DND-41 (cell line): ENCODE results near the gene C1orf105.
"Not testable (repeated sequence)": the region's sequence is repeated elsewhere in the genome, so short reads cannot be mapped to it uniquely, and the experiment has no call there.

Source experiments
- ATAC-seq: fragments of 200-7000 bp; cut with Tn5 transposase; 3 replicates; pipeline ENCODE4 v1.9.1; 2021; ENCODE audit warnings: low read depth; ENCODE audit not compliant: insufficient read depth
- DNase-seq: peaks from one replicate; pipeline ENCODE4 v3.0.0-alpha.2; 2020
- H2AFZ ChIP-seq: 2 replicates; pipeline ENCODE4 v1.6.0; 2012; ENCODE audit warnings: low read depth, low read length
- H3K27ac ChIP-seq: 2 replicates; pipeline ENCODE4 v1.5.1; 2012; ENCODE audit warnings: low read length, inconsistent platforms
- H3K27me3 ChIP-seq: fragments of 200-600 bp; sonication (generic); 2 replicates; pipeline ENCODE4 v1.6.0; 2012; ENCODE audit warnings: low read length, mild to moderate bottlenecking, inconsistent platforms; ENCODE audit not compliant: insufficient read depth, poor library complexity
- H3K36me3 ChIP-seq: 2 replicates; pipeline ENCODE4 v1.5.1; 2012; ENCODE audit warnings: low read length, inconsistent platforms; ENCODE audit not compliant: insufficient read depth
- H3K4me1 ChIP-seq: 2 replicates; pipeline ENCODE4 v1.5.1; 2012; ENCODE audit warnings: mild to moderate bottlenecking, low read length; ENCODE audit not compliant: insufficient read depth
- H3K4me2 ChIP-seq: 2 replicates; pipeline ENCODE4 v1.6.0; 2012; ENCODE audit warnings: mild to moderate bottlenecking, moderate library complexity, low read length, inconsistent platforms; ENCODE audit not compliant: insufficient read depth
- H3K4me3 ChIP-seq, 2 experiments: fragments of 200-600 bp in 1 of 2; shearing (Covaris generic) in 1 of 2; 2 replicates each; pipeline ENCODE4 v1.5.1; 2012 to 2016; ENCODE audit warnings: inconsistent platforms in 2 of 2, low read length in 2 of 2, mild to moderate bottlenecking in 2 of 2, low read depth in 1 of 2, moderate library complexity in 1 of 2
- H3K79me2 ChIP-seq: 2 replicates; pipeline ENCODE4 v1.6.0; 2012; ENCODE audit warnings: low read length, inconsistent platforms; ENCODE audit not compliant: insufficient read depth
- H3K9ac ChIP-seq: 2 replicates; pipeline ENCODE4 v1.6.0; 2012; ENCODE audit warnings: low read depth, mild to moderate bottlenecking, inconsistent platforms, low read length, moderate library complexity
- H3K9me3 ChIP-seq: 2 replicates; pipeline ENCODE4 v1.5.1; 2012; ENCODE audit warnings: low read length, moderate library complexity, mild to moderate bottlenecking, inconsistent platforms; ENCODE audit not compliant: insufficient read depth, severe bottlenecking
- H4K20me1 ChIP-seq: 2 replicates; pipeline ENCODE4 v1.6.0; 2012; ENCODE audit warnings: low read length; ENCODE audit not compliant: insufficient read depth
- EZH2 ChIP-seq: IDR thresholded peaks from 3 replicates; pipeline ENCODE4 v1.6.1; 2012; ENCODE audit warnings: borderline replicate concordance, low read depth, mild to moderate bottlenecking, moderate library complexity, low read length, inconsistent platforms; ENCODE audit not compliant: severe bottlenecking
- TF ChIP-seq, protein P1 (sequence below): IDR thresholded peaks from 2 replicates; pipeline ENCODE4 v1.5.1; 2012; ENCODE audit warnings: borderline replicate concordance, low read length, moderate library complexity, mild to moderate bottlenecking; ENCODE audit not compliant: poor library complexity, severe bottlenecking; ENCODE audit errors: extremely low read depth

Gene C1orf105, protein sequence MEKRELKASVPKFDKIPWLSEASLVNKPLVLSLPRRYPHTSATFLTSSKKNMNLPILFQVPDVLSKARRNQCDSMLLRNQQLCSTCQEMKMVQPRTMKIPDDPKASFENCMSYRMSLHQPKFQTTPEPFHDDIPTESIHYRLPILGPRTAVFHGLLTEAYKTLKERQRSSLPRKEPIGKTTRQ

DNA sequence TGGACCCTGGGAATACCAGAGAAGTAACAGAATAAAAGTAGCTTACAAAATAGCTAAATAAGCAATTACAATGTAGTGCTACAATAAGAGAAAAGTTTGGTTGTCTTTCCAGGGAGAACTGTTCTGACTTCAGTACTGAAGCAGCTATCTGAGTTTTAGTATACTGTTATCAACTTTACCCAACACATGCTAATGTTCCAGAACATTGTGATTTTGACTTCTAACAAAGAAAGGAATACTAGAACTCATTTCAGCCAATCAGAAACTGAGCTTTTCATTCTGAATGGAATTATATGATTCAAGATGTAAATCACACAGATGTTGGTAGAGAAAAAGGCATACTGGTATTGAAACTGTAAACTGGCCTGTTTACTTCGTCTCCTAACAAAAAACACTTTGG lies at the start of gene C1orf105:
Gene C1orf105, plus strand, starts transcription at position 301 of the 400 bp plus-strand sequence. CDS start 201 bp downstream, outside the sequence.
- Histone ChIP-seq H3K4me2 (no peak within 1 kb of the TSS), H2AFZ (no peak within 1 kb of the TSS), H3K9me3 (no peaks in the 10 kb centered on the region), H3K9ac (no peak within 1 kb of the TSS), H3K4me1 (no peaks in the 10 kb centered on the region), H3K4me3 (no peak within 1 kb of the TSS), H3K79me2 (no peaks in the 10 kb centered on the region), H3K27me3 (no peaks in the 10 kb centered on the region), H3K27ac (no peak within 1 kb of the TSS), H4K20me1 (no peaks in the 10 kb centered on the region), H3K36me3 (no peaks in the 10 kb centered on the region)
- ATAC-seq, result no peak
- no peak for TF ChIP-seq EZH2
- TF ChIP-seq, protein P1, sequence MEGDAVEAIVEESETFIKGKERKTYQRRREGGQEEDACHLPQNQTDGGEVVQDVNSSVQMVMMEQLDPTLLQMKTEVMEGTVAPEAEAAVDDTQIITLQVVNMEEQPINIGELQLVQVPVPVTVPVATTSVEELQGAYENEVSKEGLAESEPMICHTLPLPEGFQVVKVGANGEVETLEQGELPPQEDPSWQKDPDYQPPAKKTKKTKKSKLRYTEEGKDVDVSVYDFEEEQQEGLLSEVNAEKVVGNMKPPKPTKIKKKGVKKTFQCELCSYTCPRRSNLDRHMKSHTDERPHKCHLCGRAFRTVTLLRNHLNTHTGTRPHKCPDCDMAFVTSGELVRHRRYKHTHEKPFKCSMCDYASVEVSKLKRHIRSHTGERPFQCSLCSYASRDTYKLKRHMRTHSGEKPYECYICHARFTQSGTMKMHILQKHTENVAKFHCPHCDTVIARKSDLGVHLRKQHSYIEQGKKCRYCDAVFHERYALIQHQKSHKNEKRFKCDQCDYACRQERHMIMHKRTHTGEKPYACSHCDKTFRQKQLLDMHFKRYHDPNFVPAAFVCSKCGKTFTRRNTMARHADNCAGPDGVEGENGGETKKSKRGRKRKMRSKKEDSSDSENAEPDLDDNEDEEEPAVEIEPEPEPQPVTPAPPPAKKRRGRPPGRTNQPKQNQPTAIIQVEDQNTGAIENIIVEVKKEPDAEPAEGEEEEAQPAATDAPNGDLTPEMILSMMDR, result no peak
- DNase-seq, result no peak

DNA sequence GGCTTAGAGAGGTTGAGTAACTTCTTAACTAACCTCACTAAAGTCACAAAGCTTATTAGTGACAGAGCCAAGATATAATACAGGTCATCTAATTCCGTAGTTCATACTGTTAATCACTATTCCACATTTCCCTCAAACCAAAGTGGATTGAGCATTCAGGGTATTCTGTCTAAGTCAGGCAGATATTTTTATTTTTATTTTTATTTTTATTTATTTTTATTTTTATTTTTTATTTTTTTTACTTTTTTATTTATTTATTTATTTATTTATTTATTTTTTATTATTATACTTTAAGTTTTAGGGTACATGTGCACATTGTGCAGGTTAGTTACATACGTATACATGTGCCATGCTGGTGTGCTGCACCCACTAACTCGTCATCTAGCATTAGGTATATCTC lies 48.8 kb upstream of the C1orf105 start:
- not testable (repeated sequence) for H3K27ac ChIP-seq, ATAC-seq, H3K79me2 ChIP-seq

DNA sequence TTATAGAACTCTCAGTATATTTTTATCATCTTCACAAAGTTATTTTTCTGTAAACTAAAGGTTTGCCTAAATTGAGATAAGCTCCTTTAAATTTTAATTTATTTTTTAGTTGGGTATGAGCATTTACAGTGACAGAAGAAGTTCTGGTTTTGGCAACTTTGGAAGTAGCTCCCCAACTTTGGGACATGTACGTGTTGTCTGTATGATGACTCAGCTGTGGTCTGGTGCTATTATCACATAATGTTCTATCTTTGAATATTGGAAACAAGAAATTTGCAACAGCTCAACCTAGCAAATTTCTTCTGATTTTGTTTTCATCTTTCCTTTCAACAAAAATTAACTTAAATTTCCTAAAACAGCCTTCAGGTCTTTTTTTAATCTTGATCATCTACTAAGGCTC lies 46.6 kb upstream of the C1orf105 start:
- Histone ChIP-seq H3K9ac (no peak overlapping the region), H2AFZ (no peak overlapping the region), H3K27me3 (no peaks in the 10 kb centered on the region), H3K79me2 (no peaks in the 10 kb centered on the region), H3K9me3 (no peaks in the 10 kb centered on the region), H3K4me2 (no peak overlapping the region), H3K4me3 (no peak overlapping the region), H3K27ac (no peak overlapping the region), H3K4me1 (no peaks in the 10 kb centered on the region), H3K36me3 (no peaks in the 10 kb centered on the region), H4K20me1 (no peaks in the 10 kb centered on the region)
- ATAC-seq, result no peak
- no peak for TF ChIP-seq EZH2
- TF ChIP-seq, protein P1, result no peak
- no peak for DNase-seq

More for the DNA sequence above, 48.8 kb upstream of the C1orf105 start:
- not testable (repeated sequence) for DNase-seq, H4K20me1 ChIP-seq, H3K4me1 ChIP-seq, H2AFZ ChIP-seq, H3K4me2 ChIP-seq, H3K9ac ChIP-seq, H3K27me3 ChIP-seq, H3K4me3 ChIP-seq, H3K36me3 ChIP-seq, H3K9me3 ChIP-seq

DNA sequence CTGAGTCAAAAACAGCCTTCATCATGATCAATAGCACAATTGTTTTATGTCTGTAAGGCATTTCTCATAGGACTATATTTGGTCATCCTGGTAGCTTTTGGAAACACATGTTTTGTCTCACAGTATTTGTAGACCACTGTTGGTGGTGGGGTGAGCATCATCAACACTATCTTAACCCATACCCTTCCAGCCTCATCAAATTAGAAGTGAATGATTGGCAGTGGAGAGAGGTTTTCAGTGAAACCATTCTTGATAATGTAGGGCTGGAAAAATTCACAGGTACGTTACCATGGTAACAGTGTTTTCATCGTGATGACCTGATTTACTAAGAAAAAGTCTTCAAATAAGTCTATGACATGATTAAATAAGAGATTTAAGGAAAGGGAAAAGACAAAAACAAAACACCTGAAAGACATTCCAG lies 45.3 kb upstream of the C1orf105 start:
- Histone ChIP-seq H3K27ac (no peak overlapping the region), H3K4me3 (no peak overlapping the region), H3K27me3 (no peaks in the 10 kb centered on the region), H3K4me1 (peaks cover 5% of the 10 kb centered on the region), H3K79me2 (no peaks in the 10 kb centered on the region), H4K20me1 (no peaks in the 10 kb centered on the region), H2AFZ (no peak overlapping the region), H3K9me3 (no peaks in the 10 kb centered on the region), H3K9ac (no peak overlapping the region), H3K4me2 (no peak overlapping the region), H3K36me3 (no peaks in the 10 kb centered on the region)
- ATAC-seq (no peak), DNase-seq (no peak)
- TF ChIP-seq, protein P1, result no peak
- TF ChIP-seq EZH2, result no peak
